HCT116 (cell line): Measurements from ENCODE around the gene TNNI2. TPM values are rescaled to one million over a fixed set of nuclear protein-coding genes. Genes with fewer than 3 reads are reported as not detected.

Experiments used
- ATAC-seq: fragments of 200-7000 bp; cut with Tn5 transposase; 2 replicates; pipeline ENCODE4 v1.9.1; 2020; ENCODE audit warnings: mild to moderate bottlenecking, moderate library complexity
- BruUV-seq: library from RNA; stranded (reverse); fragments of 400-500 nt; replicated peaks from 2 replicates; lab custom pipeline; 2021; lab: Mats Ljungman, UMichigan
- CTCF ChIA-PET: fragments of 300-600 bp; sonication (Branson Sonifier 250); formaldehyde crosslinking; loops from one replicate; lab custom pipeline; 2021; ENCODE audit warnings: antibody characterized with exemption; lab: Charles Lee
- POLR2A ChIA-PET: fragments of 300-600, 350-600 bp; sonication (Branson Sonifier 250); formaldehyde crosslinking; loops from one replicate; lab custom pipeline; 2021; ENCODE audit warnings: antibody characterized with exemption; lab: Charles Lee
- RAD21 ChIA-PET, 2 experiments: fragments of 300-600 bp; sonication (Branson Sonifier 250); formaldehyde crosslinking; loops; one replicate each; lab custom pipeline; 2023; ENCODE audit warnings: low total read pairs in 2 of 2; ENCODE audit not compliant: uncharacterized antibody in 2 of 2, unreplicated experiment in 2 of 2, low non-redundant PET in 1 of 2; lab: Charles Lee
- DNase-seq: peaks from one replicate; pipeline ENCODE4 v3.0.0-alpha.2; 2010; ENCODE audit warnings: low read depth, low spot score
- H2AFZ ChIP-seq: fragments of 200-600 bp; shearing (Covaris generic), sonication (generic); 2 replicates; pipeline ENCODE4 v1.6.1; 2017; ENCODE audit warnings: low read depth, mixed run types, mixed read lengths, antibody characterized with exemption, low read length; ENCODE audit not compliant: poor library complexity, severe bottlenecking
- H3K27ac ChIP-seq: 2 replicates; pipeline ENCODE4 v1.5.1; 2012; ENCODE audit warnings: low read depth, low read length
- H3K27me3 ChIP-seq: fragments of 200-600 bp; sonication (generic); 2 replicates; pipeline ENCODE4 v1.6.1; 2016; ENCODE audit warnings: mixed run types, low read length, mixed read lengths; ENCODE audit not compliant: insufficient read depth
- H3K36me3 ChIP-seq, 2 experiments: fragments of 200-500 bp in 1 of 2; fragments of 200-600 bp in 1 of 2; sonication (Bioruptor generic) in 1 of 2; sonication (generic) in 1 of 2; 2 replicates each; pipeline versions ENCODE4 v1.5.1 to v1.6.1; 2014 to 2016; ENCODE audit warnings: low read length in 2 of 2, inconsistent platforms in 1 of 2, mixed read lengths in 1 of 2, mixed run types in 1 of 2; ENCODE audit not compliant: insufficient read depth in 2 of 2, control insufficient read depth in 1 of 2
- H3K4me1 ChIP-seq, 2 experiments: fragments of 200-600 bp in 1 of 2; sonication (generic) in 1 of 2; 2 replicates each; pipeline versions ENCODE4 v1.5.1 to v1.6.1; 2012 to 2017; ENCODE audit warnings: low read length in 2 of 2, inconsistent platforms in 1 of 2, mild to moderate bottlenecking in 1 of 2, mixed read lengths in 1 of 2, mixed run types in 1 of 2, moderate library complexity in 1 of 2; ENCODE audit not compliant: insufficient read depth in 2 of 2, control insufficient read depth in 1 of 2
- H3K4me2 ChIP-seq: fragments of 200-600 bp; sonication (generic); 2 replicates; pipeline ENCODE4 v1.6.1; 2017; ENCODE audit warnings: mixed run types, low read length, mixed read lengths
- H3K4me3 ChIP-seq, 2 experiments: fragments of 200-600 bp in 1 of 2; sonication (generic) in 1 of 2; replicated peaks in 1 of 2; 2 replicates each; pipeline ENCODE4 v1.5.1; 2011 to 2016; ENCODE audit warnings: low read length in 2 of 2, control low read depth in 1 of 2, low read depth in 1 of 2, mild to moderate bottlenecking in 1 of 2, mixed read lengths in 1 of 2, mixed run types in 1 of 2
- H3K79me2 ChIP-seq: fragments of 200-600 bp; sonication (generic); 2 replicates; pipeline ENCODE4 v1.6.1; 2017; ENCODE audit warnings: mild to moderate bottlenecking, mixed run types, low read length, moderate library complexity, mixed read lengths; ENCODE audit not compliant: insufficient read depth
- H3K9ac ChIP-seq: fragments of 200-600 bp; sonication (generic); 2 replicates; pipeline ENCODE4 v1.6.1; 2016; ENCODE audit warnings: low read length, mixed read lengths
- H3K9me2 ChIP-seq: fragments of 200-600 bp; sonication (generic), shearing (Covaris generic); 2 replicates; pipeline ENCODE4 v1.6.1; 2017; ENCODE audit warnings: mixed run types, mild to moderate bottlenecking, moderate library complexity; ENCODE audit not compliant: insufficient read depth
- H3K9me3 ChIP-seq, 2 experiments: fragments of 200-500 bp in 1 of 2; fragments of 200-600 bp in 1 of 2; sonication (Bioruptor generic) in 1 of 2; sonication (generic) in 1 of 2; 2 replicates each; pipeline ENCODE4 v1.6.1; 2014 to 2017; ENCODE audit warnings: low read length in 2 of 2, mixed read lengths in 2 of 2, inconsistent platforms in 1 of 2, low read depth in 1 of 2, mild to moderate bottlenecking in 1 of 2, mixed run types in 1 of 2, moderate library complexity in 1 of 2; ENCODE audit not compliant: control insufficient read depth in 1 of 2, insufficient read depth in 1 of 2
- H4K20me1 ChIP-seq: fragments of 200-600 bp; sonication (generic), shearing (Covaris generic); 2 replicates; pipeline ENCODE4 v1.6.1; 2017; ENCODE audit warnings: mixed run types, mild to moderate bottlenecking, moderate library complexity; ENCODE audit not compliant: insufficient read depth
- CEBPB ChIP-seq: IDR thresholded peaks from 2 replicates; pipeline ENCODE4 v1.6.1; 2012; ENCODE audit warnings: low read depth
- EGR1 ChIP-seq: IDR thresholded peaks from 2 replicates; pipeline ENCODE4 v1.6.1; 2012; ENCODE audit warnings: low read depth
- ELF1 ChIP-seq: IDR thresholded peaks from 2 replicates; pipeline ENCODE4 v1.6.1; 2012; ENCODE audit warnings: low read depth, borderline replicate concordance
- EZH2 ChIP-seq: fragments of 200-600 bp; sonication (generic); IDR thresholded peaks from 2 replicates; pipeline ENCODE4 v1.6.1; 2017; ENCODE audit warnings: antibody characterized with exemption, mixed run types
- EZH2phosphoT487 ChIP-seq: fragments of 200-600 bp; IDR thresholded peaks from 2 replicates; pipeline ENCODE4 v1.6.1; 2018; ENCODE audit warnings: antibody characterized with exemption, borderline replicate concordance
- FOSL1 ChIP-seq: IDR thresholded peaks from 2 replicates; pipeline ENCODE4 v1.6.1; 2012; ENCODE audit warnings: low read depth
- JUND ChIP-seq: IDR thresholded peaks from 2 replicates; pipeline ENCODE4 v1.6.1; 2012
- MAX ChIP-seq: IDR thresholded peaks from 2 replicates; pipeline ENCODE4 v1.6.1; 2012
- POLR2AphosphoS5 ChIP-seq: IDR thresholded peaks from 2 replicates; pipeline ENCODE4 v1.6.1; 2011; ENCODE audit warnings: mild to moderate bottlenecking, low read depth, low read length, moderate library complexity
- REST ChIP-seq: IDR thresholded peaks from 2 replicates; pipeline ENCODE4 v1.6.1; 2012; ENCODE audit warnings: low read depth
- SRF ChIP-seq: IDR thresholded peaks from 2 replicates; pipeline ENCODE4 v1.6.1; 2012; ENCODE audit warnings: low read depth
- TCF7L2 ChIP-seq: IDR thresholded peaks from 2 replicates; pipeline ENCODE4 v1.7.0; 2011; ENCODE audit warnings: borderline replicate concordance, inconsistent platforms; ENCODE audit not compliant: insufficient read depth, insufficient read length; ENCODE audit errors: extremely low read depth
- YY1 ChIP-seq: IDR thresholded peaks from 2 replicates; pipeline ENCODE4 v1.6.1; 2011; ENCODE audit warnings: low read length, low read depth, moderate library complexity, mild to moderate bottlenecking; ENCODE audit not compliant: insufficient replicate concordance; ENCODE audit errors: extremely low read depth
- ZFX ChIP-seq: fragments of 450-650 bp; IDR thresholded peaks from 2 replicates; pipeline ENCODE4 v1.6.1; 2017
- ZNF274 ChIP-seq: fragments of 200-500 bp; sonication (Bioruptor generic); IDR thresholded peaks from 2 replicates; pipeline ENCODE4 v1.6.1; 2014; ENCODE audit warnings: mild to moderate bottlenecking, low read depth, low read length, inconsistent platforms
- intact Hi-C: fragments of 100-400 bp; cut with micrococcal nuclease; formaldehyde crosslinking; loops from 2 replicates; pipeline ENCODE4 v1.10.0; 2022
- total RNA-seq: library from RNA; stranded (reverse); gene quantifications from one replicate; pipeline ENCODE4 v1.2.1, GENCODE V29; 2021; ENCODE audit not compliant: unreplicated experiment
- TF ChIP-seq, protein P1 (sequence below): IDR thresholded peaks from 2 replicates; pipeline ENCODE4 v1.6.1; 2012
- TF ChIP-seq, protein P2 (sequence below): IDR thresholded peaks from 2 replicates; pipeline ENCODE4 v1.6.1; 2011; ENCODE audit warnings: mild to moderate bottlenecking, low read length, moderate library complexity; ENCODE audit not compliant: insufficient replicate concordance; ENCODE audit errors: extremely low read depth

The TNNI2 gene
- total RNA-seq, 1 experiment from 2014 or later = not detected

DNA sequence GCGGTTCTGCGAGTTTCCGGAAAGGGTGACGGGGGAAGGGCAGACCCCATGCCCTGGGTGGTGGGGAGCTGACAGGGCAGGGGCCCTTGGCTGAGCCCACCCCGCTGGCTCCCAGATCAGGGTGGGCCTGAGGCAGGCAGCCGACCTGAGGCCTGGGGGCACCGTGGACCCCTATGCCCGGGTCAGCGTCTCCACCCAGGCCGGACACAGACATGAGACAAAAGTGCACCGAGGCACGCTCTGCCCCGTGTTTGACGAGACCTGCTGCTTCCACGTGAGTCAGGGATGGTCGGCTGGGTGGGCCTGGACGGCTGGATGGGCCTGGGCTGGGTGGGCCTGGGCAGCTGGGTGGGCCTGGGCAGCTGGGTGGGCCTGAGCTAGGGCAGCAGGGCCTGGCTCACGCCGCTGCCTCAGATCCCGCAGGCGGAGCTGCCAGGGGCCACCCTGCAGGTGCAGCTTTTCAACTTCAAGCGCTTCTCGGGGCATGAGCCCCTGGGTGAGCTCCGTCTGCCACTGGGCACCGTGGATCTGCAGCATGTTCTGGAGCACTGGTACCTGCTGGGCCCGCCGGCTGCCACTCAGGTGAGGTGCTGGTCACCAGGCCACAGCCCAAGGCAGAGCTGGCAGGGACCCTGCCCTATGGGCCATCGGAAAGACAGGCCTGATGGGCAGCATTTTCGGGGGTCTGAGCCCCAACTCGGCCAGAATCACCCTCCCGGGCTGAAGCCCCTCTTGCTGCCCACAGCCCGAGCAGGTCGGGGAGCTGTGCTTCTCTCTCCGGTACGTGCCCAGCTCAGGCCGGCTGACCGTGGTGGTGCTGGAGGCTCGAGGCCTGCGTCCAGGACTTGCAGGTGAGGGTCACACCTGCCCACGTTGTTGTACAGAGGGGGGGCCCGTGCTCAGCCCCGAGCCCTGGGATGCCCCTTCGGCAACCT is 2.5 kb upstream of the TNNI2 start:
- no peak overlapping the region for H2AFZ ChIP-seq

More for the DNA sequence above, 2.5 kb upstream of the TNNI2 start:
- no peak for TF ChIP-seq CEBPB
- TF ChIP-seq POLR2AphosphoS5 = no peak
- TF ChIP-seq, protein P1, sequence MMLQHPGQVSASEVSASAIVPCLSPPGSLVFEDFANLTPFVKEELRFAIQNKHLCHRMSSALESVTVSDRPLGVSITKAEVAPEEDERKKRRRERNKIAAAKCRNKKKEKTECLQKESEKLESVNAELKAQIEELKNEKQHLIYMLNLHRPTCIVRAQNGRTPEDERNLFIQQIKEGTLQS = no peak
- TF ChIP-seq TCF7L2 = no peak
- no peak for TF ChIP-seq FOSL1
- TF ChIP-seq JUND = no peak
- TF ChIP-seq EZH2phosphoT487 = no peak
- TF ChIP-seq REST = no peak
- no peak for TF ChIP-seq YY1
- TF ChIP-seq ZFX = no peak
- no peak for TF ChIP-seq MAX
- TF ChIP-seq ZNF274 = no peak
- TF ChIP-seq EGR1 = no peak
- TF ChIP-seq ELF1 = no peak
- TF ChIP-seq, protein P2, sequence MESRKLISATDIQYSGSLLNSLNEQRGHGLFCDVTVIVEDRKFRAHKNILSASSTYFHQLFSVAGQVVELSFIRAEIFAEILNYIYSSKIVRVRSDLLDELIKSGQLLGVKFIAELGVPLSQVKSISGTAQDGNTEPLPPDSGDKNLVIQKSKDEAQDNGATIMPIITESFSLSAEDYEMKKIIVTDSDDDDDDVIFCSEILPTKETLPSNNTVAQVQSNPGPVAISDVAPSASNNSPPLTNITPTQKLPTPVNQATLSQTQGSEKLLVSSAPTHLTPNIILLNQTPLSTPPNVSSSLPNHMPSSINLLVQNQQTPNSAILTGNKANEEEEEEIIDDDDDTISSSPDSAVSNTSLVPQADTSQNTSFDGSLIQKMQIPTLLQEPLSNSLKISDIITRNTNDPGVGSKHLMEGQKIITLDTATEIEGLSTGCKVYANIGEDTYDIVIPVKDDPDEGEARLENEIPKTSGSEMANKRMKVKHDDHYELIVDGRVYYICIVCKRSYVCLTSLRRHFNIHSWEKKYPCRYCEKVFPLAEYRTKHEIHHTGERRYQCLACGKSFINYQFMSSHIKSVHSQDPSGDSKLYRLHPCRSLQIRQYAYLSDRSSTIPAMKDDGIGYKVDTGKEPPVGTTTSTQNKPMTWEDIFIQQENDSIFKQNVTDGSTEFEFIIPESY = no peak
- TF ChIP-seq SRF = no peak
- TF ChIP-seq EZH2 = no peak
- TF ChIP-seq, all 23 proteins: peak for 0
- ChIA-PET RAD21 (interaction anchor here in 1 of 2 experiments (0.6 to 0.8 kb wide), 2 partner anchors 40 to 315 kb away, joined by 3 to 5 read pairs; no protein-coding TSS in a partner anchor), CTCF (interaction anchor here (0.7 to 5.0 kb wide), 7 partner anchors 10 to 315 kb away, joined by 3 to 65 read pairs (median 6); no protein-coding TSS in a partner anchor), POLR2A (no interaction called here)
- peaks cover 28 to 43% of the 10 kb centered on the region in 2 experiments for H3K4me1 ChIP-seq
- no peaks in the 10 kb centered on the region for H3K9me3 ChIP-seq
- H3K4me2 ChIP-seq = no peak overlapping the region
- intact Hi-C loops = no loop called here
- no peaks in the 10 kb centered on the region for H3K27me3 ChIP-seq
- no TSS peak for BruUV-seq
- DNase-seq (no peak), ATAC-seq (no peak)
- H3K9me2 ChIP-seq = no peaks in the 10 kb centered on the region
- no peak overlapping the region for H3K4me3 ChIP-seq
- H4K20me1 ChIP-seq = no peaks in the 10 kb centered on the region
- H3K9ac ChIP-seq = no peak overlapping the region
- no peaks in the 10 kb centered on the region for H3K36me3 ChIP-seq
- H3K27ac ChIP-seq = no peak overlapping the region
- no peaks in the 10 kb centered on the region for H3K79me2 ChIP-seq
